ENCODE results near the gene KIF22. TPM values are rescaled to one million over a fixed set of nuclear protein-coding genes. Genes with fewer than 3 reads are reported as not detected.

Gene KIF22
- total RNA-seq, 1 donor from 2014 or later = 28.6 TPM

GRCh38 chr16:29821643-29822115 lies 31.1 kb downstream of the KIF22 start:
- Histone ChIP-seq H3K4me1 (peaks cover 28 to 54% of the 10 kb centered on the region in 2 donors), H3K36me3 (peaks cover 0 to 18% of the 10 kb centered on the region in 2 donors), H3K27ac (peak overlapping the region; percentile 90 to 92), H3K4me3 (peak overlapping the region; percentile 54 to 76), H3K27me3 (no peaks in the 10 kb centered on the region), H3K9me3 (no peaks in the 10 kb centered on the region)
- no peak for TF ChIP-seq CTCF (IDR thresholded peaks at IDR 0.05)
- intact Hi-C loops (cut with DNase I) = loop anchor here (5.0 kb wide), 2 partner anchors 176 to 246 kb away; partner anchors contain the start of genes ALDOA, HIRIP3 and INO80E
- no peak for DNase-seq (ENCODE audit: low spot score in 2 of 2)

DNA sequence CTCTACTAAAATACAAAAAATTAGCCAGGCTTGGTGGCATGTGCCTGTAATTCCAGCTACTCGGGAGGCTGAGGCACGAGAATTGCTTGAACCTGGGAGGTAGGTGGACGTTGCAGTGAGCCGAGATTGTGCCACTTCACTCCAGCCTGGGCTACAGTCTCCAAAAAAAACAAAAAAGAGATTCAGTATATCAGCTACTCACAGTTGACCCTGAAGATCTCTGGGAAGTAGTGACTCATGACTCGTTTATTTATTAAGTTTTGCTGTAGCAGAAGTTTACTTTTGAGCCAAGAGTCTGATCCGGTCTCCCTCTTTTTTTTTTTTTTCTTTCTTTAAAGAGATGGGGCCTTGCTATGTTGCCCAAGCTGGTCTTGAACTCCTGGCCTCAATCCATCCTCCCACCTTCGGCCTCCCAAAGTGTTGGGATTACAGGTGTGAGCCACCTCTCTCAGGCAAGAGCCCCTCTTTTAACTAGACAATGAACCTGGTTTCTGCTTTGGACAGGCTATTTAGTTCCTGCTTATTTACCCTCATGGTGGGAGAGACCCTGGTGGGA lies 34.1 kb downstream of the KIF22 start:
- H3K9me3 ChIP-seq = no peaks in the 10 kb centered on the region
- H3K36me3 ChIP-seq = no peaks in the 10 kb centered on the region
- no peak for TF ChIP-seq CTCF (IDR thresholded peaks at IDR 0.05)
- H3K27ac ChIP-seq = peak overlapping the region; percentile 69 to 88
- peaks cover 28 to 41% of the 10 kb centered on the region in 2 donors for H3K4me1 ChIP-seq
- no peaks in the 10 kb centered on the region for H3K27me3 ChIP-seq
- no peak for DNase-seq (ENCODE audit: low spot score in 2 of 2)
- peak overlapping the region; percentile 38 to 41 for H3K4me3 ChIP-seq
- intact Hi-C loops (cut with DNase I) = loop anchor here (2.0 to 5.0 kb wide), 3 partner anchors 24 to 243 kb away; partner anchors contain the start of genes ALDOA, HIRIP3 and INO80E

DNA sequence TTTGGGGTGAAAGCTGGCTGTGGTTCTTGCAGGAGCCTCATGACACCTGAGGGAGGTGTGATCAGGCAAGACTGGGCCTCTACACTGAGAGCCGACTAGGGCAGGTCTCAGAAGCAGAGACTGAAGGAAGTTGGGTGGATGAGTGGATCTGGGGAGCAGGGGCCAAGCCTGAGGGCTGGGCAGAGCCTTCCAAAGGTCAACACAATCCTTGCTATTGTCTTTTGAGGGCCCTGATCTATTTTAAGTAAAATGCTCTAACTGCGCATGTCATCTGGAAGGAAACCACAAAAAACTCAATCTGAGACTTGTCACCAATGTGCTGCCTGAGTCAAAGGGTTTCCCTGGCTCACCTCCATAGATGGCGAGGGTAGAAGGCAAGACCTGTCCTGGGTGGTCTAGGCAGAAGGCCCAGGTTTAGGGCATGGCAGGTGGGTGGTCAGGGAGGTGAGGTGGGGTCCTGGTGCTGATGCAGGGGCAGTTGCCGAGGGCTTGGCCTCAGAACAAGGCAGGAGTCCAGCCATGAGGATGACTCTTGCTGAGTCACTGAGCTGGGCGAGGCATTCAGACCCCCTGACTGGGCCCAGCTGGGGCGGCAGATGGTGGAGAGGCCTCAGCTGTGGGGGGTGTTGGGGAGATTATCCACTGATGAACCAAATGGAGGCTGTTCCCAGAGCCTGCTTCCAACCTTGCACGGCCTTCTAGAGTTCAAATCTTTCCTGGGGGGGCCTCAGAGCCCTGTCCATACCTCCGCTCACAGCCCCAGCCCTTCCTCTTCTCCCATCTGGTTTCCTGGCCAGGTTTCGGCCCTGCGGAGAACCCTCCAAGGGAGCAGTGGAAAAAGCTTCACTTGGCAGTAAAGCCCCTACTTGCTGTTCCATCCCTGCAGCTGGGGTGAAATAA lies 34.8 kb downstream of the KIF22 start:
- Histone ChIP-seq H3K27ac (peak overlapping the region; percentile 69 to 88), H3K27me3 (no peaks in the 10 kb centered on the region), H3K4me3 (peak overlapping the region; percentile 38 to 41), H3K9me3 (no peaks in the 10 kb centered on the region), H3K4me1 (peaks cover 28 to 41% of the 10 kb centered on the region in 2 donors), H3K36me3 (peaks cover under 1 to 1% of the 10 kb centered on the region in 2 donors)
- no peak for DNase-seq (ENCODE audit: low spot score in 2 of 2)
- TF ChIP-seq CTCF (IDR thresholded peaks at IDR 0.05) = no peak
- intact Hi-C loops (cut with DNase I) = loop anchor here (2.0 kb wide), 1 partner anchor 23 kb away; no protein-coding TSS in a partner anchor

GRCh38 chr16:29826342-29826695 lies 35.8 kb downstream of the KIF22 start:
- peaks cover 10% of the 10 kb centered on the region in 2 donors for H3K36me3 ChIP-seq
- intact Hi-C loops (cut with DNase I) = no loop called here
- no peaks in the 10 kb centered on the region for H3K9me3 ChIP-seq
- H3K27me3 ChIP-seq = no peaks in the 10 kb centered on the region
- no peak for DNase-seq (ENCODE audit: low spot score in 2 of 2)
- H3K4me3 ChIP-seq = no peak overlapping the region
- peaks cover 28 to 41% of the 10 kb centered on the region in 2 donors for H3K4me1 ChIP-seq
- no peak for TF ChIP-seq CTCF (IDR thresholded peaks at IDR 0.05)
- peak overlapping the region; percentile 69 to 88 for H3K27ac ChIP-seq

DNA sequence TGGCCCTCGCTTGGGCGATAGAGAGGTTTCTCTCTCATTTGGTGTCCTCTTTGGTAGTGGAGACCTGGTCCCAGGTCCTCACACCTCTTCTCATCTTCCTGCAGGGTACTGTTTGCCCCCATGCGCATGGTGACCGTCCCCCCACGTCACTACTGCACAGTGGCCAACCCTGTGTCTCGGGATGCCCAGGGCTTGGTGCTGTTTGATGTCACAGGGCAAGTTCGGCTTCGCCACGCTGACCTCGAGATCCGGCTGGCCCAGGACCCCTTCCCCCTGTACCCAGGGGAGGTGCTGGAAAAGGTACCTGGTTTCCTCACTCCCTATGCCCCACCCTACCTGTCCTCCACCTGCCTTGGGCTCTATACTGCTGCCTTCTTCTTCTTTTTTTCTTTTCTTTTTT lies 40.2 kb downstream of the KIF22 start:
- no peak overlapping the region for H3K4me3 ChIP-seq
- no peak for TF ChIP-seq CTCF (IDR thresholded peaks at IDR 0.05)
- no peak for DNase-seq (ENCODE audit: low spot score in 2 of 2)
- no peaks in the 10 kb centered on the region for H3K9me3 ChIP-seq
- intact Hi-C loops (cut with DNase I) = no loop called here
- no peak overlapping the region for H3K27ac ChIP-seq
- H3K27me3 ChIP-seq = no peaks in the 10 kb centered on the region
- H3K36me3 ChIP-seq = peaks cover 50 to 53% of the 10 kb centered on the region in 2 donors
- H3K4me1 ChIP-seq = peaks cover 1 to 5% of the 10 kb centered on the region in 2 donors

All from ascending aorta (tissue), 2 donors.